Stimulated activated naive CD8-positive, alpha-beta T cell treated with anti-CD3 and anti-CD28 coated beads, Interleukin-15, amount 100 ng/mL, for 72 hours (primary cell): ENCODE measurements around the gene TEX48.

Source experiments
- ATAC-seq: fragments of 150-1000 bp; cut with Tn5 transposase; 2 replicates; pipeline ENCODE4 v1.10.0; 2021; ENCODE audit warnings: mild to moderate bottlenecking, moderate library complexity
- DNase-seq, 2 donors: peaks; one replicate each; pipeline ENCODE4 v3.0.0; 2021 to 2022
- H3K27ac Mint-ChIP-seq, 2 donors: one replicate each; pipeline ENCODE4 v1.8.0; 2022; ENCODE audit warnings: mild to moderate bottlenecking in 2 of 2, mixed read lengths in 2 of 2, moderate library complexity in 2 of 2
- H3K27me3 Mint-ChIP-seq: one replicate; pipeline ENCODE4 v1.8.0; 2022; ENCODE audit warnings: mixed read lengths
- H3K4me1 Mint-ChIP-seq: one replicate; pipeline ENCODE4 v1.8.0; 2022; ENCODE audit warnings: mild to moderate bottlenecking, mixed read lengths
- H3K4me3 Mint-ChIP-seq, 2 donors: one replicate each; pipeline ENCODE4 v1.8.0; 2022; ENCODE audit warnings: mild to moderate bottlenecking in 2 of 2, mixed read lengths in 2 of 2, moderate library complexity in 1 of 2
- H3K9me3 Mint-ChIP-seq, 2 donors: one replicate each; pipeline ENCODE4 v1.8.0; 2022; ENCODE audit warnings: mixed read lengths in 2 of 2

The TEX48 gene

GRCh38 chr9:114662081-114662989 lies 19.7 kb downstream of the TEX48 start:
- peaks cover 20% of the 10 kb centered on the region for H3K4me1 Mint-ChIP-seq
- peak; percentile 93 for ATAC-seq
- peak; percentile 69 to 76 for DNase-seq
- no peak overlapping the region for H3K27ac Mint-ChIP-seq
- H3K9me3 Mint-ChIP-seq = no peaks in the 10 kb centered on the region
- H3K27me3 Mint-ChIP-seq = no peaks in the 10 kb centered on the region
- H3K4me3 Mint-ChIP-seq = no peak overlapping the region

GRCh38 chr9:114657705-114658104 lies 24.3 kb downstream of the TEX48 start, which contains the start of gene TEX53:
TEX53 (minus strand) TSS chr9:114657805; CDS start chr9:114657774, 31 bp downstream.
- Mint-ChIP-seq H3K27me3 (no peaks in the 10 kb centered on the region), H3K9me3 (no peaks in the 10 kb centered on the region), H3K4me3 (no peak within 1 kb of the TSS), H3K4me1 (peaks cover 21% of the 10 kb centered on the region), H3K27ac (peak within 1 kb of the TSS in 1 of 2 donors; percentile 28)
- DNase-seq = no peak
- ATAC-seq = no peak

GRCh38 chr9:114656301-114656700 lies 25.7 kb downstream of the TEX48 start:
- ATAC-seq (no peak), DNase-seq (no peak)
- Mint-ChIP-seq H3K9me3 (no peaks in the 10 kb centered on the region), H3K27ac (no peak overlapping the region), H3K27me3 (no peaks in the 10 kb centered on the region), H3K4me1 (peaks cover 23% of the 10 kb centered on the region), H3K4me3 (no peak overlapping the region)

- no peaks in the 10 kb centered on the region for H3K27me3 Mint-ChIP-seq
- H3K4me1 Mint-ChIP-seq = peaks cover 23% of the 10 kb centered on the region
- DNase-seq = no peak
- H3K27ac Mint-ChIP-seq = no peak overlapping the region
- no peak overlapping the region for H3K4me3 Mint-ChIP-seq
- ATAC-seq = no peak
- no peaks in the 10 kb centered on the region for H3K9me3 Mint-ChIP-seq
Observed at GRCh38 chr9:114655689-114656088, 26.3 kb downstream of the TEX48 start.

- no peak overlapping the region for H3K4me3 Mint-ChIP-seq
- no peak overlapping the region for H3K27ac Mint-ChIP-seq
- peaks cover 0 to 4% of the 10 kb centered on the region in 2 donors for H3K9me3 Mint-ChIP-seq
- peak; percentile 77 to 79 for DNase-seq
- peaks cover 23% of the 10 kb centered on the region for H3K4me1 Mint-ChIP-seq
- no peaks in the 10 kb centered on the region for H3K27me3 Mint-ChIP-seq
- ATAC-seq = peak; percentile 83
Observed at GRCh38 chr9:114653556-114654159, 28.3 kb downstream of the TEX48 start.

GRCh38 chr9:114652776-114653555 lies 29.0 kb downstream of the TEX48 start:
- ATAC-seq (peak; percentile 49), DNase-seq (no peak)
- H3K27me3 Mint-ChIP-seq = no peaks in the 10 kb centered on the region
- peaks cover 23% of the 10 kb centered on the region for H3K4me1 Mint-ChIP-seq
- H3K4me3 Mint-ChIP-seq = no peak overlapping the region
- peaks cover 0 to 4% of the 10 kb centered on the region in 2 donors for H3K9me3 Mint-ChIP-seq
- peak overlapping the region in 1 of 2 donors; percentile 77 for H3K27ac Mint-ChIP-seq

GRCh38 chr9:114643896-114644295 lies 38.1 kb downstream of the TEX48 start:
- no peak for ATAC-seq
- Mint-ChIP-seq H3K4me3 (no peak overlapping the region), H3K9me3 (peaks cover 0 to 4% of the 10 kb centered on the region in 2 donors), H3K27ac (no peak overlapping the region), H3K4me1 (peaks cover 7% of the 10 kb centered on the region), H3K27me3 (no peaks in the 10 kb centered on the region)
- no peak for DNase-seq

- Mint-ChIP-seq H3K27ac (peak overlapping the region; percentile 2 to 31), H3K4me3 (no peak overlapping the region), H3K9me3 (peaks cover 0 to 4% of the 10 kb centered on the region in 2 donors), H3K4me1 (peaks cover 7% of the 10 kb centered on the region), H3K27me3 (no peaks in the 10 kb centered on the region)
- ATAC-seq (no peak), DNase-seq (no peak)
Observed at GRCh38 chr9:114643001-114643400, 39.0 kb downstream of the TEX48 start.

GRCh38 chr9:114641967-114642366 lies 40.0 kb downstream of the TEX48 start:
- no peak overlapping the region for H3K4me3 Mint-ChIP-seq
- peaks cover 7% of the 10 kb centered on the region for H3K4me1 Mint-ChIP-seq
- peak overlapping the region; percentile 65 to 85 for H3K27ac Mint-ChIP-seq
- DNase-seq (no peak), ATAC-seq (no peak)
- H3K27me3 Mint-ChIP-seq = no peaks in the 10 kb centered on the region
- H3K9me3 Mint-ChIP-seq = peaks cover 0 to 2% of the 10 kb centered on the region in 2 donors

- ATAC-seq = no peak
- no peak for DNase-seq
- Mint-ChIP-seq H3K9me3 (no peaks in the 10 kb centered on the region), H3K4me1 (peaks cover 7% of the 10 kb centered on the region), H3K27me3 (no peaks in the 10 kb centered on the region), H3K27ac (no peak overlapping the region), H3K4me3 (no peak overlapping the region)
Observed at GRCh38 chr9:114638404-114638803, 43.6 kb downstream of the TEX48 start.

- Mint-ChIP-seq H3K4me3 (no peak overlapping the region), H3K27ac (no peak overlapping the region), H3K4me1 (no peaks in the 10 kb centered on the region), H3K27me3 (no peaks in the 10 kb centered on the region), H3K9me3 (no peaks in the 10 kb centered on the region)
- DNase-seq (no peak), ATAC-seq (no peak)
Observed at GRCh38 chr9:114634387-114634786, 47.6 kb downstream of the TEX48 start.

GRCh38 chr9:114633438-114634089 lies 48.4 kb downstream of the TEX48 start:
- H3K4me3 Mint-ChIP-seq = no peak overlapping the region
- no peaks in the 10 kb centered on the region for H3K9me3 Mint-ChIP-seq
- H3K27ac Mint-ChIP-seq = no peak overlapping the region
- no peak for DNase-seq
- no peaks in the 10 kb centered on the region for H3K27me3 Mint-ChIP-seq
- H3K4me1 Mint-ChIP-seq = no peaks in the 10 kb centered on the region
- ATAC-seq = no peak

GRCh38 chr9:114631166-114631565 lies 50.8 kb downstream of the TEX48 start:
- DNase-seq (no peak), ATAC-seq (no peak)
- no peaks in the 10 kb centered on the region for H3K4me1 Mint-ChIP-seq
- H3K9me3 Mint-ChIP-seq = no peaks in the 10 kb centered on the region
- H3K27ac Mint-ChIP-seq = peak overlapping the region in 1 of 2 donors; percentile 48
- H3K4me3 Mint-ChIP-seq = no peak overlapping the region
- H3K27me3 Mint-ChIP-seq = no peaks in the 10 kb centered on the region

GRCh38 chr9:114629563-114630090 lies 52.4 kb downstream of the TEX48 start:
- Mint-ChIP-seq H3K27me3 (no peaks in the 10 kb centered on the region), H3K27ac (no peak overlapping the region), H3K4me3 (no peak overlapping the region), H3K4me1 (no peaks in the 10 kb centered on the region), H3K9me3 (no peaks in the 10 kb centered on the region)
- DNase-seq (no peak), ATAC-seq (no peak)

GRCh38 chr9:114627553-114627952 lies 54.4 kb downstream of the TEX48 start:
- Mint-ChIP-seq H3K4me3 (no peak overlapping the region), H3K4me1 (peaks cover 2% of the 10 kb centered on the region), H3K27ac (no peak overlapping the region), H3K27me3 (no peaks in the 10 kb centered on the region), H3K9me3 (no peaks in the 10 kb centered on the region)
- DNase-seq = no peak
- no peak for ATAC-seq
